Activated CD4-positive, alpha-beta T cell treated with anti-CD3 and anti-CD28 coated beads for 4 hours (primary cell): ENCODE measurements around the gene MINDY4.

Source experiments
- DNase-seq, 2 donors: peaks; one replicate each; pipeline ENCODE4 v3.0.0-alpha.2; 2020

The MINDY4 gene

GRCh38 chr7:30920584-30921539 is 149.6 kb downstream of the MINDY4 start:
- DNase-seq = no peak

GRCh38 chr7:30921540-30922401 is 150.6 kb downstream of the MINDY4 start:
- no peak for DNase-seq

GRCh38 chr7:30922596-30922995 is 151.4 kb downstream of the MINDY4 start:
- no peak for DNase-seq

GRCh38 chr7:30923009-30923773 is 152.0 kb downstream of the MINDY4 start:
- no peak for DNase-seq

- DNase-seq = no peak
These were observed 152.7 kb downstream of the MINDY4 start for GRCh38 chr7:30923774-30924413.

GRCh38 chr7:30924624-30925023 is 153.4 kb downstream of the MINDY4 start:
- DNase-seq = no peak

- no peak for DNase-seq
These were observed 153.9 kb downstream of the MINDY4 start for GRCh38 chr7:30925117-30925516.

- no peak for DNase-seq
These were observed 154.7 kb downstream of the MINDY4 start for GRCh38 chr7:30925913-30926312.

- DNase-seq = no peak
These were observed 155.1 kb downstream of the MINDY4 start for GRCh38 chr7:30926313-30926712.

- DNase-seq = no peak
These were observed 155.8 kb downstream of the MINDY4 start for GRCh38 chr7:30927040-30927439.

- no peak for DNase-seq
These were observed 156.3 kb downstream of the MINDY4 start for GRCh38 chr7:30927559-30927958.

- DNase-seq = no peak
These were observed 157.1 kb downstream of the MINDY4 start for GRCh38 chr7:30928254-30928872.

GRCh38 chr7:30929686-30930085 is 158.5 kb downstream of the MINDY4 start:
- no peak for DNase-seq

- DNase-seq = no peak
These were observed 159.4 kb downstream of the MINDY4 start for GRCh38 chr7:30930621-30931020.

GRCh38 chr7:30931161-30931928 is 160.1 kb downstream of the MINDY4 start:
- no peak for DNase-seq

GRCh38 chr7:30931929-30932540 is 160.8 kb downstream of the MINDY4 start:
- no peak for DNase-seq

GRCh38 chr7:30932562-30932961 is 161.3 kb downstream of the MINDY4 start:
- DNase-seq = no peak

GRCh38 chr7:30933124-30933974 is 162.1 kb downstream of the MINDY4 start:
- no peak for DNase-seq

- no peak for DNase-seq
These were observed 163.0 kb downstream of the MINDY4 start for GRCh38 chr7:30934225-30934624.
